Astrocyte of the hippocampus (primary cell): ENCODE measurements around the gene DPP10.
"Not testable (repeated sequence)": the region's sequence is repeated elsewhere in the genome, so short reads cannot be mapped to it uniquely, and the experiment has no call there.

Source experiments
- DNase-seq: peaks from one replicate; pipeline ENCODE4 v3.0.0; 2011; ENCODE audit warnings: low read depth, low spot score

Gene DPP10

DNA sequence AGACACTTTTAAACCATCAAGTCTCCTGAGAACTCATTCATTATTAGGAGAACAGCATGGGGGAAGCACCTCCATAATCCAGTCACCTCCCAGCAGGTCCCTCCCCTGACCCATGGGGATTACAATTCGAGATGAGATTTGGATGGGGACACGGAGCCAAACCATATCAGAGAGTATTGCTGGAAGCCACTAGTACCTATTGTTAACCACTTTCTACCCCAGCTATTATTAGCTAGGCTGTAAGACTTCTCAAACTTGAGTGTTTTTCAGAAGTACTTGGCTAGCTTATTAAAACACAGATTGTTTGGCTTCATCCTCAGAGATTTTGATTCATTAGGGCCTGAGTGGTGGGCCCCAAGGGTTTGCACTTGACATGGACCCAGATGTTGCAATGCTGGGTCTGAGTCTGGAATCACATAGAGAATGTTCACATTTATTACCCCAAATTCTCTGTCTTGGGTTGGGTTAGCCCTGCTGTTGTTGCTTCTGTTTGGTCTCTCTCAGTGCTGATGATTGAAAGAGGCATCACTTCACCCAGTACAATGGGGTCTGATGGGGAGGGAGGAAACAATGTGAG lies 506.9 kb downstream of the DPP10 start:
- no peak for DNase-seq

DNA sequence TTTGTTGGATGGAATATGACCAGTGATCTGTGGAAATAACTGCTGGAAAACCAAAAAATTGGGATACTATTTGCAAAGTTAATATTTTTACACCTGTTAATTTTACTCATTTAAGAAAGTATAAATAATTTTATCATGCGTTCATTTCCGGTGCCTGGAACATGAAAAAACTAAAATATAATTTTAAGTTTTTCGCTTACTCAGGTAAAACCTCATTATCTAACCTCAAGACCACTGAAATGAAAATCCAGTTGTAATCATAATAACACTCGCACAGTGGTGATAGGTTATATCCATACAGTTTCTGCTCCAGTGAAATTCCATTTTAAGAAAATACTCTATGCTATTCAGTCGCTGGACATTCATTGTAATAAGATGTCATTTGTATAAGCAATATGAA lies 517.9 kb downstream of the DPP10 start:
- no peak for DNase-seq

DNA sequence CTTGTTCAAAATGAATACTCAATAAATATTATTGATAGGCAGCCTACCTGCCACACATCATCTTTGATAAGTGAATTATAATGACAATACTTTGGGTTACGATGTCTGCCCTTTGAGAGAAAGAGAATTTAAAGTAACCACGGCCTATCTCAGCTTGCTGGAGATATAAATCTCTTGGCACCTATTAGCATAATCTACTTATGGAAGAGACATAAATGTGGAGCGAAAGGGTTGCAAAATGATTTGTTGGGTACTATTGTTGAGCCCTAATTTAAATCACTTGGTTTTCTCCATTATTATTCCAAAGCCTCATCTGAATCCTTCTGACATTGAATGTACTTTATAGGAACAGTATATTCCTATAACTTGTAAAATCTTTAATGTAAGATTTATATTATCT lies 520.1 kb downstream of the DPP10 start:
- DNase-seq = no peak

GRCh38 chr2:114968748-114969400 lies 526.4 kb downstream of the DPP10 start:
- DNase-seq = no peak

DNA sequence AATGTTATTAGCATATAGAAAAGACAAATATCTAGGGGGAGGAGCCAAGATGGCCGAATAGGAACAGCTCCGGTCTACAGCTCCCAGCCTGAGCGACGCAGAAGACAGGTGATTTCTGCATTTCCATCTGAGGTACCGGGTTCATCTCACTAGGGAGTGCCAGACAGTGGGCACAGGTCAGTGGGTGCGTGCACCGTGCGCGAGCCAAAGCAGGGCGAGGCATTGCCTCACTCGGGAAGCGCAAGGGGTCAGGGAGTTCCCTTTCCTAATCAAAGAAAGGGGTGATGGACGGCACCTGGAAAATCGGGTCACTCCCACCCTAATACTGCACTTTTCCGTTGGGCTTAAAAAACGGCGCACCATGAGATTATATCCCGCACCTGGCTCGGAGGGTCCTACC lies 561.9 kb downstream of the DPP10 start:
- not testable (repeated sequence) for DNase-seq

GRCh38 chr2:115011721-115012120 lies 569.3 kb downstream of the DPP10 start:
- DNase-seq = no peak

DNA sequence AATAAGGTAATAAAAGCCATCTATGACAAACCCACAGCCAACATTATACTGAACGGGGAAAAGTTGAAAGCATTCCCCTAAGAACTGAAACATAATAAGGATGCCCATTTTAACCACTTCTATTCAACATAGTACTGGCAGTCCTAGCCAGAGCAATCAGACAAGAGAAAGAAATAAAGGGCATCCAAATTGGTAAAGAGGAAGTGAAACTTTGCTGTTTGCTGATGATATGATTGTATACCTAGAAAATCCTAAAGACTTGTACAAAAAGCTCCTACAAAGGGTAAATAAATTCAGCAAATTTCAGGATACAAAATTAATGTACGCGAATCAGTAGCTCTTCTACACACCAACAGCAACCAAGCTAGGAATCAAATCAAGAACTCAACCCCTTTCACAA lies 579.6 kb downstream of the DPP10 start:
- not testable (repeated sequence) for DNase-seq

GRCh38 chr2:115034801-115035200 lies 592.4 kb downstream of the DPP10 start:
- no peak for DNase-seq

GRCh38 chr2:115036818-115037217 lies 594.4 kb downstream of the DPP10 start:
- no peak for DNase-seq

DNA sequence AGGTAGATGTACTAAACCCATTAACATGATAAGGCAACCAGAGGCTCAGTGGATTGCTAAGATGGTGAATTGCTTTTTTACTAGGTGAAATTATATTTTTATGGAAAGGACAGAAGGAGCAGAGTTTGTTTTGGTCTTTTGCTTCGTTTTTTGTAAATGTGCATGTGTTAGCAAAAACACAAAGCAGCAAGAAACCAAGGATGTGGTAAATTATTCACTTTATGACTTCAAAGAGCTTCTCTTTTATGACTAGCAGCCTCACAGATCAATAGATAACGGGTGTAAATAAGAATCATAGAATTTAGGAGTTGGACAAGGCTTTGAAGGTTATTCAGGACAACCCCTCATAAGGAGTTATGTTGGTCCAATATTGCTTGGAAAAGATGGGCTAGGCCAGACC lies 615.0 kb downstream of the DPP10 start:
- DNase-seq = no peak

- DNase-seq = no peak
Measured at GRCh38 chr2:115070002-115070401, 627.6 kb downstream of the DPP10 start.

DNA sequence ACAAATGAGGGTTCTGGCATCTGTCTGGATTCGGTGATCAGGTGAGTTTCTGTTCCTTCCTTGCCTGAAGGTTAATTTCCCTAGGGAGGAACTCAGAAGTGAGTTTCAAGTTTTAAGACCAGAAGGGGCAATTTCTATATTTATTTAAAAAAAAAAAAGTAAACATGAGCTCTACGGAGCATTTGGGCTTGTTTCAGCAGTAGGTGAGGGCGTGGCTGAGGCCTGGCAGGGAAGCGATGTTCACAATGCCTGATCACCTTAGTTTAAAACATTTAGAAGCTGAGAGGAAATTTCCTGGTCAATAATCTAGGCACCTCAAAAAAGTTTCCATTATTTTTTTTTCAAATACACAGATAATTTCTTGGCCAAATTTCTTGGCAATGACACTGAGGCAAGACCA lies 629.1 kb downstream of the DPP10 start:
- no peak for DNase-seq

DNA sequence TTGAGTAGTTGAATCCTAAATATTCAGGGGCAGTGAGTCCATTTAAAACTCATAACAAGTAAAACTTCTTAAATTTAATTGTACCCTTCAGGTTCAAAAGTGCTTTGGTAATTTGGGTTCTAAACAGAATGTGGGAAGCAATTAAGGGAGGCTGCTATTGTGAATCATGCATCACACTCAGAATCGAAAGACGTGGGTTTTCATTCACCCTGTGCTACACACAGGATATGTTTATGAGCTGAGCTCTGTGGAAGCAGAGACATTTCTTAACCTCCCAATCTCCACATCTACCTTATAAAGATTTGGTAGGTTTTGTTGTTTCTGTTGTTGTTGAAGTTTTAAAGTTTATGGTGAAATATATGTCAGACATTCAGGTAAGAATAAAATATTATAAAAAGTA lies 633.4 kb downstream of the DPP10 start:
- DNase-seq = no peak

DNA sequence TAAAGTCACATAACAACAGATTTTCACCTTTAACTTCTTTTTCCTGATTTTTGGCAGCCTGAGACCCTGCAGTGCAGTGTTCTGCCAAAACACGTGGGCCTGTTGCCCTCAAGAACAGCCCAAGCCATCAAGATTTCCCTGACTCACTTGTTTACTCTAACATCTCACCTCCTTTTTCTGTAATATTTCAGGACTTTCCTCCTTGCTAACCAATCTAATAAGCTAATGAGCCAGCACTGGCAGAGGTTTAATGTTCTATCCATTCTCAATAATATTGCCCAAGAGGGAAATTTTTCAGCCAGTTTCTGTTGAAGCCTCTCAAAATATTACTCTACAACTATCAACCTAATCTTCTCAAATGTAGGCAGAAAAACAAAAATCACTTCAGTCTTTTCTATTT lies 635.2 kb downstream of the DPP10 start:
- DNase-seq = peak; percentile 1

DNA sequence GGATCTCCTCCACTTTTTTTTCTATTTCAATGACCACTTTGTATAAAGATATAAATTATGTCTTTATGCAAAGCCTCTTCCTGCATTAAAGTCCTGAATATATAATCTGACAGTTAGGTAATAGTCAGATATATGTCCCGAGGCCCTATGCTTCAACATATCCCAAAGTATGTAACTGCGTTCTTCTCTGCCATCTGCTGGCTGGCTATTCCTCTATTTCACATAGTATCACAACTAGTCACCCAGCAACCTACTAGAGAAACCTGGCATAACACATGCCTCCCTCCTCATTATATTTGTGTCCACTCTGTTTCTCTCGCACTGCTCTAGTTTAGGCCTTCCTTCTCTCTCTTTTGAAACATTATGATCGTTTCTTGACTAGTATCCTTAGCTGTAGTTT lies 640.8 kb downstream of the DPP10 start:
- DNase-seq = no peak

DNA sequence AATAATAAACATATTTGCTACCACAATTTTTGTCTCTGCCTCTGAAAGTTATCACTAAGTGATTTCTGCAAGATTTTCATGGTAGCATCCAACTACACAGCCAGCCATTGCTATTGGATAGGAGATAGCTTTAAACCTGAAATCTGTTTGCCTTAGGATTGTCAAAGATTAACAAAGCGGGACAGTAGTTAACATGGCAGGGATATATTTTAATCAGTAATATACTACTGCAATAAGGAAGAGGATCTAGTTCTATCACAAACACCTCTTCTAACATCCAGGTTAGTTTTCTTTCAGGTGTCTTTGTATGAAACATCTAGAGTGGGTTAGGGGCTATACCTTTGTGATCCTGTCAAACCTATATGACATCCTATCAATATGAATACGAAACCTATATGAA lies 641.3 kb downstream of the DPP10 start:
- DNase-seq = no peak

DNA sequence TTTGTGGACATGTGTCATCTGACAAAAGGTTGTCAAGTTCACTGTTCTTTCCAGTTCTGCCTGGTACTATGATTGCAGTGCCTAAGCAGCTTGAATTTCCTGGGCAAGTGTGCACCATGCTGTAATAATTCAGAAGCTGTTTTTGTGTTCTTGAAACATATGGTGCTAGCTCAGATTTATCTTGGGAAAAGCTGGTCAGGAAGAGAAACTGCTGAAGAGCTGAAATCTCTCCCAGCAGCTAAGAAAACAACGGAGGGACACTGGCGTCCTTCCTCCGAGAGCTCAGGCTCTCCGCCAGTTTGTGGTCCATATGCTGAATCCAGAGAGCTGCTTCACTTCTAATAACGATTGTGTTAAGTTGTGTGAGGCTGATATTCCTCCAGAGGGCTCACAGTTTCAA lies 642.0 kb downstream of the DPP10 start:
- DNase-seq = no peak

DNA sequence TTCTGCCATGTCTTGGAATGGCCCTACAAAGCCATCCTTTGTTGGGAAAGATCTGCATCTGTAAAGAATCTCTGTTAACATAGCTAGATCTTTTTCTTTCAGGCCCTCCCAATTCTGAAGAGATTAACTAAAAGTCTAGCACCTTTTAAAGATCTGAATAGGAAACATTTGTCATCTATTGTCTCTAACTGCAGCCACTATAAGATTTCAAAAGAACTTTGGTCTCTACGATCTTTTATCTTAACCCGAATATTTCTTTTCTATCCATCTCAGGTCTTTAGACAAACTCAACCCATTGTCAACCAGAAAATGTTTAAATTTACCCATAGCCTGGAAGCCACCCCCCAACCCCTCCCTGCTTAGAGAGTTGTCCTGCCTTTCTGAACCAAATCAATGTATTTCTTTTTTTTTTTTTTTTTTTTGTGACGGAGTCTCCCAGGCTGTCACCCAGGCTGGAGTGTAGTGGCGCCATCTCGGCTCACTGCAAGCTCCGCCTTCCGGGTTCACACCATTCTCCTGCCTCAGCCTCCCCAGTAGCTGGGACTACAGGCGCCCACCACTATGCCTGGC lies 643.7 kb downstream of the DPP10 start:
- not testable (repeated sequence) for DNase-seq

DNA sequence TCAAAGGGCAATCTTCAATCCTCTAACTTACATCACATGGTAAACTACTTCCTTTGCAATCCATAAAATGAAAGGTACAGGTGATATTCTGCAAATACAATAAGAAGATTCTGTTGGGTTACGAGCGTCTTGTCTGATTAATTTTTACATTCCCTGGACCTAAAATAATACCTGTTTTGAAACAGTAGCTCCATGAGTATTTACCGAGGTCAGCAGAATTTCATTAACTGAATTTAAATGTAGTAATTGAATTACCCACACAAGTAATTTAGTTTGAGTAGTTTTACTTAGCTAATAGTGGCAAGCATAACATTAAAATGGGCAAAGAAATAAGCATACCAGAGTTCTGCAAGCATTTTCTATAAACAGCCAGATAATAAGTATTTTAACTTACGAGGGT lies 652.0 kb downstream of the DPP10 start:
- DNase-seq = no peak

- no peak for DNase-seq
Measured at GRCh38 chr2:115105966-115106365, 663.5 kb downstream of the DPP10 start.

- DNase-seq = no peak
Measured at GRCh38 chr2:115115135-115115534, 672.7 kb downstream of the DPP10 start.

GRCh38 chr2:115118306-115118705 lies 675.9 kb downstream of the DPP10 start:
- DNase-seq = no peak

GRCh38 chr2:115119086-115119485 lies 676.6 kb downstream of the DPP10 start:
- DNase-seq = no peak

DNA sequence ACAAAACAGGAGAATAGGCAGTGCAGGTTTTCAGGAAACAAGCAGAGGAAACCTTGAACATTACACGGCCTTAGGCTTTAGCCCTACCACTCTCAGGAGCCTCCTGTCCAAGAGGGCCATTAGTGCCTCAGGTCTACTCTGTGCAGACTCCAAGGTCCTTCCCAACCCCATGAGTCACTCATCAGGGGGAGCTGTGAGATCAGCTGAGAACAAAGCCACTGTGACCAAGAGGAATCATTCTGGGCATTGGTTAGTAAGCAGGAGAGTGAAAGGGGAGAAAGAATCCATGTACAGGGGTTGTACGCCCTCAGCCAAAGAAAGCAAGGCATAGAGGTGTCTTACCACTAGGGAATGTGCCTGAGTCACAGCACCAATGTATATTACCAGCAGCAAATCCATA lies 680.3 kb downstream of the DPP10 start:
- peak; percentile 86 for DNase-seq
